SK-N-MC (cell line): ENCODE data around the gene DDX46.

Source experiments
- EZH2 ChIP-seq: fragments of 200-600 bp; sonication (generic); IDR thresholded peaks from one replicate; pipeline ENCODE4 v1.6.1; 2017; ENCODE audit warnings: antibody characterized with exemption
- POLR2AphosphoS5 ChIP-seq: IDR thresholded peaks from 2 replicates; pipeline ENCODE4 v1.6.1; 2012; ENCODE audit warnings: mild to moderate bottlenecking, low read depth, low read length, borderline replicate concordance

- no peak for TF ChIP-seq POLR2AphosphoS5
- TF ChIP-seq EZH2, result no peak
Observed at GRCh38 chr5:134769206-134769605, 10.6 kb downstream of the DDX46 start.
